LNCaP clone FGC (cell line): Measurements from ENCODE around the gene NOS1.

Experiments
- DNase-seq: peaks from one replicate; pipeline ENCODE4 v3.0.0-alpha.2; 2011; ENCODE audit warnings: low read depth
- H3K4me3 ChIP-seq: 2 replicates; pipeline ENCODE4 v1.5.1; 2011; ENCODE audit warnings: mild to moderate bottlenecking, low read depth, low read length, control low read depth
- CTCF ChIP-seq: IDR thresholded peaks from 2 replicates; pipeline ENCODE4 v1.5.1; 2012; ENCODE audit warnings: mild to moderate bottlenecking; ENCODE audit not compliant: control insufficient read depth, insufficient read depth; ENCODE audit errors: extremely low read depth

Gene NOS1

GRCh38 chr12:117171499-117172162, 189.8 kb downstream of the NOS1 start:
- no peak overlapping the region for H3K4me3 ChIP-seq
- TF ChIP-seq CTCF, result no peak
- DNase-seq, result no peak

GRCh38 chr12:117169548-117169947, 191.9 kb downstream of the NOS1 start:
- DNase-seq, result no peak
- no peak overlapping the region for H3K4me3 ChIP-seq
- TF ChIP-seq CTCF, result no peak

GRCh38 chr12:117168976-117169375, 192.4 kb downstream of the NOS1 start:
- H3K4me3 ChIP-seq, result no peak overlapping the region
- TF ChIP-seq CTCF, result no peak
- no peak for DNase-seq

- DNase-seq, result no peak
- no peak for TF ChIP-seq CTCF
- no peak overlapping the region for H3K4me3 ChIP-seq
These were observed 193.7 kb downstream of the NOS1 start for GRCh38 chr12:117167769-117168168.

GRCh38 chr12:117166107-117166506, 195.3 kb downstream of the NOS1 start:
- TF ChIP-seq CTCF, result no peak

GRCh38 chr12:117165342-117165741, 196.1 kb downstream of the NOS1 start:
- H3K4me3 ChIP-seq, result no peak overlapping the region
- DNase-seq, result peak; percentile 86
- no peak for TF ChIP-seq CTCF

More at GRCh38 chr12:117166107-117166506, 195.3 kb downstream of the NOS1 start:
- DNase-seq, result no peak
- no peak overlapping the region for H3K4me3 ChIP-seq

GRCh38 chr12:117162633-117163032, 198.8 kb downstream of the NOS1 start:
- DNase-seq, result no peak
- TF ChIP-seq CTCF, result no peak
- no peak overlapping the region for H3K4me3 ChIP-seq
